GM12891 (cell line): ENCODE measurements around the gene CLN3.
"Not testable (repeated sequence)": the region's sequence is repeated elsewhere in the genome, so short reads cannot be mapped to it uniquely, and the experiment has no call there.

Experiments
- DNase-seq: peaks from one replicate; pipeline ENCODE4 v3.0.0; 2011; ENCODE audit warnings: low spot score; ENCODE audit not compliant: insufficient read length
- FAIRE-seq: peaks from 2 replicates; lab custom pipeline; 2011; peaks lifted over from hg19 to GRCh38; lab: Jason Lieb, UNC
- PAX5 ChIP-seq: IDR thresholded peaks from 2 replicates; pipeline ENCODE4 v1.6.1; 2011; ENCODE audit warnings: low read length, moderate library complexity, mild to moderate bottlenecking; ENCODE audit not compliant: insufficient read depth, severe bottlenecking
- POLR2A ChIP-seq: IDR thresholded peaks from 2 replicates; pipeline ENCODE4 v1.6.1; 2011; ENCODE audit warnings: low read depth, low read length, control low read depth
- POLR2AphosphoS5 ChIP-seq: IDR thresholded peaks from 2 replicates; pipeline ENCODE4 v1.6.1; 2011; ENCODE audit warnings: low read depth, low read length, control low read depth
- POU2F2 ChIP-seq: IDR thresholded peaks from 2 replicates; pipeline ENCODE4 v1.6.1; 2011; ENCODE audit warnings: low read depth, mild to moderate bottlenecking, control low read depth, low read length, moderate library complexity
- SPI1 ChIP-seq: IDR thresholded peaks from 2 replicates; pipeline ENCODE4 v1.6.1; 2011; ENCODE audit warnings: low read depth, low read length, control low read depth
- TAF1 ChIP-seq: IDR thresholded peaks from 2 replicates; pipeline ENCODE4 v1.6.1; 2011; ENCODE audit warnings: low read depth, low read length, control low read depth

Gene CLN3

DNA sequence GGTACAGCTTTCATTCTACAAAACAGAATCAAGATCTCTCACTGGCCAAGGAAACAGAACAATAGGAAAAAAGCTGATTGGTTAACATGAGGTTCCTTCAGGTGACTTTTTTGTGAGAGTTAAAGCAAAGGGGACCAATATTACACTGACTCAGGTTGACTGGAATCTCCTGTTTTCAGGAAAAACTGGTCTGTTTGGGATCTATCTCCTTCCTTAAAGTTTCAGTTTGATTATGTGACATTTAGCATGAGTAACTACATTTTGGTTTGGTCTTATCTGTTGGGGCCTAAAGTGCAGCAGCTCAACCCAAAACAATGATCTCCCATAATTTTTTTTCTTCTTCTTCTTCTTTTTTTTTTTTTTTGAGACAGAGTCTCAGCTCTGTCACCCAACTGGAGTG, 37.2 kb upstream of the CLN3 start:
- FAIRE-seq: no peak
- no peak for TF ChIP-seq TAF1
- no peak for TF ChIP-seq SPI1
- no peak for TF ChIP-seq PAX5
- TF ChIP-seq POLR2AphosphoS5: no peak
- TF ChIP-seq POLR2A: no peak
- no peak for TF ChIP-seq POU2F2

DNA sequence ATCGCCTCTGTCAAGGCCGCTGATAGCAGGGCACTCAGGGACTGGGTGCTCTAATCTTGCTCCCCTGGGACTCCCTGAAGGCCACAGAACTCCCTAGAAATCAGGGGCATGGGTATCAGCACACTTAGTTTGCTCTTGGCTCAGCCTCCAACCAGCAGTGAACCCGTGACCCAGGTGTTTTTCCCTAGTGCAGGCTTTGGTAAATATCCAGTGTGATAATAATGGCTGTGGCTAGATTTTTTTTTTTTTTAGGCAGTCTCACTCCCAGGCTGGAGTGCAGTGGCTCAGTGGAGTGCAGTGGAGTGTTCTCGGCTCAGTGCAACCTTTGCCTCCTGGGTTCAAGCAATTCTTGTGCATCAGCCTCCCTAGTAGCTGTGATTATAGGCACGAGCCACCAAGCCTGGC, 36.6 kb upstream of the CLN3 start:
- no peak for FAIRE-seq
- no peak for DNase-seq
- TF ChIP-seq TAF1 (no peak), POU2F2 (no peak), PAX5 (no peak), SPI1 (no peak), POLR2AphosphoS5 (no peak), POLR2A (no peak)

More for the DNA sequence above, 37.2 kb upstream of the CLN3 start:
- DNase-seq: no peak

DNA sequence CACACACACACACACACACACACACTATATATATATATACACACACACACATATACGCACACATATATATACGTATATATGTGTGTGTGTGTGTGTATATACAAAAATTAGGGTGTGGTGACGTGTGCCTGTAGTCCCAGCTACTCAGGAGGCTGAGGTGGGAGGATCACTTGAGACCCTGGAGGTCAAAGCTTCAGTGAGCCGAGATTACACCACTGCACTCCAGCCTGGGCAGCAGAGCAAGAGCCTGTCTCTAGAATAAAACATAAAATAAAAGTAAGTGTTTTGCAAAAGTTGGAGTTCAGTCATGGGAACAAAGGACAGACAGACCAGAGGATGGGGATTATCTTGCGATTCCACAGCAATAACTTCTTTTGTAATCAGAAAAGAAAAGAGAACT, 36.1 kb upstream of the CLN3 start:
- no peak for DNase-seq
- FAIRE-seq: no peak
- TF ChIP-seq POLR2AphosphoS5: no peak
- TF ChIP-seq POU2F2: no peak
- TF ChIP-seq PAX5: no peak
- TF ChIP-seq POLR2A: no peak
- no peak for TF ChIP-seq SPI1
- no peak for TF ChIP-seq TAF1

DNA sequence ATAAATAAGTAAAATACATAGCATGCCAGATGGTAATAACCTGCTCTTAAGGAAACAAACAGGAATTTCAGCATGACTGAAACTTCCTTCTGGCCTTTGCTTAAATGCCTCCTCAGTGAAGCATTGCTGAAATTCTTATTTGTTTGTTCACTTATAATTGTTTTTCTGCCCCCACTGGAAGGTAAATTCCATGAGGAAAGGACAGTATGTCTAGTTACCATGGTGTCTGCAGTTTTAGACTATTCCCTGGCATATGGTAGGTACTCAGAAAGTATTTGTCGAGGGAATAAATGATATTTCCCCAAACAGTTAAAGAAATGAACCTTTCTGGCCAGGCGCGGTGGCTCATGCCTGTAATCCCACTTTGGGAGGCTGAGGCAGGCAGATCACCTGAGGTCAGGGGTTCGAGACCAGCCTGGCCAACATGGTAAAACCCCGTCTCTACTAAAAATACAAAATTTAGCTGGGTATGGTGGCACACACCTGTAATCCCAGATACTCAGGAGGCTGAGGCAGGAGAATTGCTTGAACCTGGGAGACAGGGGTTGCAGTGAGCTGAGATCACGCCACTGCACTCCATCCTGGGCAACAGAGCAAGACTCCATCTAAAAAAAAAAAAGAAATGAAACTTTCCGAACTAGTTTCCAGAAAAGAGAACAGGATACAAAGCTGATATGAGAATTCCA, 35.4 kb upstream of the CLN3 start:
- DNase-seq, FAIRE-seq: not testable (repeated sequence)

DNA sequence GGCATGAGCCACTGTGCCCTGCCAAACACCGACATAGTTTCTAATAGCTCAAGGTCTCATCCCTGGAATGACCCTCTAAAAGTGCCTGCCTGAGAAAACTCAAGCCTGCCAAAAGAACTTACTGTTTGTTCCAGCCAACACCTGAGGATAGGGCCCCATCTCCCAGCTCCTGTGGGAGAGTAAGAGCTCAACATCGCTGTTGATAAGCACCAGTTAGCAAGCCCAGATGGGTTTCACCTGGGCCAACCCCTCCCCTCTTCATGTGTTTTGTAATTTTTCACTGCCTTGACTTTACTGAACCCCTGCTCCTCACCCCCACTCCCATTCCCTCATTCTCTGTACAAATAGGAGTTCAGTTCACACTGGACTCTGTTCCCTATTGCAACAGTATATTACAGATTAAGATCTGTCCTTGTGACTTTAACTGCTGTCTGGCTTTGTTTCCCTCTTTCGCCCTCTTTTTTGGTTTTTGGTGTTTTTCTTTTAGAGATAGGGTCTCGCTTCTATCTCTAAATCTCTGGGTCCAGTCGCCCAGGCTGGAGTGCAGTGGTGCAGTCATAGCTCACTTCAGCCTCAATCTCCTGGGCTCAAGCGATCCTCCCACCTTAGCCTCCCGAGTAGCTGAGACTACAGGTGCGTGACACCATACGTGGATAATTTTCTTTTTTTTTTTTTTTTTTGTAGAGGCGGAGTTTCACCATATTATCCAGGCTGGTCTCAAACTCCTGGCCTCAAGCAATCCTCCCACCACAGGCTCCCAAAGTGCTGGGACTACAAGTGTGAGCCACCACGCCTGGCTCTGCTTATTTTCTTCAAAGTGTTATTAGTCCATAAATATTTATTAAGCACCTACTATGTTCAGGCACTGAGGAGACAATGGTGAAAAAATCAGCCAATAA, 34.6 kb upstream of the CLN3 start:
- no peak for FAIRE-seq
- TF ChIP-seq TAF1: no peak
- no peak for TF ChIP-seq SPI1
- no peak for TF ChIP-seq POU2F2
- TF ChIP-seq POLR2AphosphoS5: no peak
- TF ChIP-seq PAX5: no peak
- no peak for TF ChIP-seq POLR2A
- no peak for DNase-seq

DNA sequence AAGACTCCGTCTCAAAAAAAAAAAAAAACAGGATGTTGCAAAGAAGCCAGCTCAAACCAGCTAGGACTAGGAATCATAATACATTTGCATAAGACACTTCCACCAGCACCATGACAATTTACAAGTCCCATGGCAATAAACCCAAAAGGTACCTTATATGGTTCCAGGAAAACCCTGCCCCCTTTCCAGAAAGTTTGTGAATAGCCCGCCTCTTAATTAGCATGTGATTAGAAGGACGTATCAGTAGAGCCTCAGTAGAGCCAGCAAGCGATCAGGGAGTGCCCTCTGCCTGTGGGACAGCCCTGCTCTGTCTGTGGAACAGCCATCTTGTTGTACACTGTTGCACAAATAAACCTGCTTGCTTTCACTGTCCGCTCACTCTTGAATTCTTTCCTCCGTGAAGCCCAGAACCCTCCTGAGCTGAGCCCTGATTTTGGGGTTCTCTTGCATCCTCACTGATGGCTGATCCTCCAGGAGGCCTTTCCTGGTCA, 32.9 kb upstream of the CLN3 start:
- FAIRE-seq (no peak), DNase-seq (no peak)
- TF ChIP-seq PAX5 (no peak), POU2F2 (no peak), POLR2A (no peak), POLR2AphosphoS5 (no peak), TAF1 (no peak), SPI1 (no peak)

DNA sequence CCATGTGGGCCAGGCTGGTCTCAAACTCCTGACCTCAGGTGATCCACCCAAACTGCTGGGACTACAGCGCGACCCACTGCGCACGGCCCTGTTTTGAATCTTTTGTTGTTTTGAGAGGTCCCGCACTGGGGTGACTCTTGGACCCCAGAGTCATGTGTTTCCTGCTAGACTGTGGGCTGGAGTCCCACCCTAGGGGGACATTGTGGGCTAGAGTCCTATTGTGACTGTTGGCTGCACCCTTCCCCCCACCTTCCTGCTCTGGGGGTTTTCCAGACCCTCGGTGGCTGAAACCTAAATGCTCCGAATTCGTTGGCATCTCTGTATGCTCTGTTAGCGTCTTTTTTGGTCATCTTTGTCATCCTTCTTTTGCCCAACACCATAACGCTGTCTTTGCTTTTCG, 30.9 kb upstream of the CLN3 start:
- no peak for TF ChIP-seq SPI1
- TF ChIP-seq POLR2A: no peak
- TF ChIP-seq PAX5: no peak
- TF ChIP-seq POU2F2: no peak
- TF ChIP-seq TAF1: no peak
- TF ChIP-seq POLR2AphosphoS5: no peak
- FAIRE-seq: no peak
- DNase-seq: no peak

DNA sequence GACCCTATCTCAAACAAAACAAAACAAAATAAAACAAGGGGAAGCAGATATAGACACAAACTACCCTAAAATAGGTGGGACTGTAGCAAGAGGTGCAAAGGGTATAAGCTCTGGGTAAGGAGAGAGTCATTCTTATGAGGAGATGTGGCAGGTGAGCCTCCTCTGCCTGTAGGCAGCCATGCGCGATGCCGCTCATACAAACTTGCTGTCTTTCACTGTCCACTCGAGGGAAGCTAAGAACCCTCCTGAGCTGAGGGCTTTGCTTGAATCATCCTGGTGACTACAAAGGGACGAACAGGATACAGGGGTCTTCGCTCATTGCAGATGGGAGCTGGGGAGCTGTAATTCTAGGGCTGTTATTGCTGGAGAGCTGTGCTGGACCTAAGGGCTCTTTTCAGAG, 29.6 kb upstream of the CLN3 start:
- DNase-seq (no peak), FAIRE-seq (no peak)
- TF ChIP-seq POU2F2: no peak
- no peak for TF ChIP-seq POLR2A
- no peak for TF ChIP-seq POLR2AphosphoS5
- no peak for TF ChIP-seq TAF1
- no peak for TF ChIP-seq SPI1
- no peak for TF ChIP-seq PAX5

DNA sequence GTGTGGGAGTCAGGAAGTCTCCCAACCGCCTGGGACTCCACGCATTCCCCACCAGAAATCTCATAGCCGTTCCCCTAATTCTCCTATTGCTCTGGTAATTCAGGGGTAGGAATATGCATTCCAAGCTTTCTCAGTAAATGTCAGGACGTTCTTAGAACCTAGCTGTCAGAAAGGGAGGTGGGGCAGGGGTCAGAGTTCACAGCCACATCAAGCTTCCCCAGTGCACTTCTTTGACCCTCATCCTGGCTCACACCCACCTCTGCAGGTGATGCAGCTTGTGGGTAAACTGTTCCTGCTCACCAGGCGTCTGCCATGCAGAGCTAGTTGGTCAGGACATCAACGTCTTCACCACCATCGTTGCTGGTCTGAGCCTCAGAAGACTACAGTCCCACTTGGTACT, 28.8 kb upstream of the CLN3 start:
- FAIRE-seq: no peak
- TF ChIP-seq POU2F2 (no peak), POLR2AphosphoS5 (no peak), TAF1 (no peak), SPI1 (no peak), POLR2A (no peak), PAX5 (no peak)
- DNase-seq: no peak
